Measurements from ENCODE around the gene POU2AF1.

DNA sequence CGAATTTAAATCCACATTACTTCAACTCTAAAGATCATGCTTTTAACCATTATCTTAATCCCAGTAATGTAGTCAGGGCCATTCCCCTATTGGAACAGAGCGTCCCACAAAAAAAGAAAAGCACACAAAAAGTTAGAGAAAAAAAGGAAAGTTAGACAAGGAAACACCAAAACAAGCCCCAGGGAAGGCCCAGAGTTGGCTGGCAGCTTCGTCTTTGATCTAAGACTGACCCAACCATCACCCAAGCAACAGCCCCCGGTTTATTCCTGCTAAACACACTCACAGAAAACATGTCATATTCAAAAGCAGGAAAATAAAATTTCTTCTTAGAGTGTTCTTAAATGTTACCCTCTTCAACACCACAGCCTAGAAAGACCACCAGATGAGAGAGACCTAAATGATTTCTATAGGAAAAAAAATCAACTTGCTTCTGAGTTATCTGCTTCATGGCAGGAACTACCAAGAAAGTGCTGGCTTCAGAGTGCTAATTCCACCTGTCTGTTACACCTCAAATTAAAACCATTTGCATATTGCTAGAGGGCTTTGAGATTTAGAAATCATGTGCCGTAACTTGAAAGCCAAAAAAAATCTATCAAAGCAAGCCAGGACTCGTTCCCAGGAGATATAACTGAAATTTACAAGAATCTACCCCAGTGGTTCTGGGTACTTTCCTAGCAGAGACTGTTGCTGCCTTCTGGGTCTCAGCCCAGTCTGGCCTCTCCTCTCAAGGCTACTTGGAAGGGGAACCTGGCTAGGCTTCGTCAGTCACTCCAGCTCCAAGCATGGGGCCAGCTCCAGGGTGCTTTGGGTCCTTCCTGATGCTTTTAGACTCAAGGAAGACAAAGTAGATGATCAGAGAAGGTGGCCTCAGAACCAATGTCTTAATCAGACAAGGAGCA lies 49.5 kb downstream of the POU2AF1 start:
- TF ChIP-seq, protein P1, sequence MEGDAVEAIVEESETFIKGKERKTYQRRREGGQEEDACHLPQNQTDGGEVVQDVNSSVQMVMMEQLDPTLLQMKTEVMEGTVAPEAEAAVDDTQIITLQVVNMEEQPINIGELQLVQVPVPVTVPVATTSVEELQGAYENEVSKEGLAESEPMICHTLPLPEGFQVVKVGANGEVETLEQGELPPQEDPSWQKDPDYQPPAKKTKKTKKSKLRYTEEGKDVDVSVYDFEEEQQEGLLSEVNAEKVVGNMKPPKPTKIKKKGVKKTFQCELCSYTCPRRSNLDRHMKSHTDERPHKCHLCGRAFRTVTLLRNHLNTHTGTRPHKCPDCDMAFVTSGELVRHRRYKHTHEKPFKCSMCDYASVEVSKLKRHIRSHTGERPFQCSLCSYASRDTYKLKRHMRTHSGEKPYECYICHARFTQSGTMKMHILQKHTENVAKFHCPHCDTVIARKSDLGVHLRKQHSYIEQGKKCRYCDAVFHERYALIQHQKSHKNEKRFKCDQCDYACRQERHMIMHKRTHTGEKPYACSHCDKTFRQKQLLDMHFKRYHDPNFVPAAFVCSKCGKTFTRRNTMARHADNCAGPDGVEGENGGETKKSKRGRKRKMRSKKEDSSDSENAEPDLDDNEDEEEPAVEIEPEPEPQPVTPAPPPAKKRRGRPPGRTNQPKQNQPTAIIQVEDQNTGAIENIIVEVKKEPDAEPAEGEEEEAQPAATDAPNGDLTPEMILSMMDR (IDR thresholded peaks at IDR 0.05; ENCODE audit: insufficient read depth, low read length, poor library complexity, severe bottlenecking), result no peak
- TF ChIP-seq EZH2phosphoT487 (conservative IDR thresholded peaks at IDR 0.05; ENCODE audit: low read length), result no peak
